Limb (tissue), 2 donors: ENCODE results near the gene MCF2L2.
"Not testable (repeated sequence)": the region's sequence is repeated elsewhere in the genome, so short reads cannot be mapped to it uniquely, and the experiment has no call there.

Source experiments
- DNase-seq, 2 donors: peaks; one replicate each; pipeline ENCODE4 v3.0.0-alpha.2; 2016; ENCODE audit errors: extremely low spot score in 2 of 2

The MCF2L2 gene

DNA sequence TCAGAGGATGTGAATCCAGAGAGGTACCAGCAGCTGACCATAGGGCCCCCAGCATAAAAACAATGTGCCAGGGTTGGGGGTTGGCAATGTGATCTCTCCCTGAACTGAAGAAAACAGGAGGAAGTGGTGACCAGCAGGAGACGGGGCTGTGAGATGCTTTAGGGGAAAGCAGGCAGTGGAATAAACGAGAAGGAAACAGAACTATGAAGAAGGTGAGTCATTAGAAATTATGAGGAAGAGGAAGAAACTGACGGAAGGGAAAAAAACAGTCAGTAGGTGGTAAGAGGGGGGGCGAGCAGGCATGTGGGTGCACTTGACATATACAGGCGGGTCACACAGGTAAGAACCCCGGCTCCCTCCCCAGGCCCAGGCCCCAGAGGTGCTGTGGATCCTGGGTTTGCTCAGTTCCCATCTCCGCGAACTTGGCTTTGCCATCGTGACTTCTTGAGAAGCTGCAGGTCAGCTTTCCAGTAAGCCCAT lies 217.5 kb downstream of the MCF2L2 start:
- no peak for DNase-seq

DNA sequence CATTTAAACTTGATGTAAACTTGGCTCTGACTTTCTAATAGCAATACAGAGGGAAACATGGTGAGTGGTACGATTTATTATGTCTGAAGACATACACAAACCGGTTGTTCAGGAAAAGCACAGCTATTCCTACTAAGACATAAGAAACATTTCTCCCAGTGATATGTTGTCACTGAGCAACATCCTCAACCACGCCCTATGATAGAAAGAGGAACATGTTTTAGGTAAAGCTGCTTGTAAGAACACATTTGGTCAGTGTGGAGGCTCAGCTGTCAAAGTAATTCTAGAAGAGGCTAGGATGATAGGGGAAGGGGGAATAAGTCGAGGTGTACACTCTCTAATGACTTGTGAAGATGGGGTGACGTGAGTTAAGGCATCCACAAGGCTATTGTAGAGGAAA lies 218.1 kb downstream of the MCF2L2 start:
- DNase-seq = no peak

DNA sequence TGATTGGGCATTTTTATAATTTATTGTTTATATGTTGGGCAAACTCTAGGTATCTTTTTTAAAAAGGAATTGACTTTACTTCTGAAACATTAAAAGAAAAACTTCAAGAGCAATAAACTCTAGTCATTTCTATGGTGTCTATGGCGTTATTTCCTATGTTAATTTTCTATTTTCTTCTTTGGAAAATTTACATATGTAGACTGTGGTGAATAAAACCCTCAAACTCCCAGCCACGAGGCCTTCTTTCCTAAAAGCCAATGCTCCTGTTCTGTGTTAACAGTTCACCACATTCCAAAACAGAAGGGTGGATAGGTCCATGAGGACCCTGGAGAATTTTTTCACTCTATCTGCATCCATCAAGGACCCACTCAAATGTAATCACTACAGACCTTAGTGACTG lies 219.6 kb downstream of the MCF2L2 start:
- DNase-seq = no peak

DNA sequence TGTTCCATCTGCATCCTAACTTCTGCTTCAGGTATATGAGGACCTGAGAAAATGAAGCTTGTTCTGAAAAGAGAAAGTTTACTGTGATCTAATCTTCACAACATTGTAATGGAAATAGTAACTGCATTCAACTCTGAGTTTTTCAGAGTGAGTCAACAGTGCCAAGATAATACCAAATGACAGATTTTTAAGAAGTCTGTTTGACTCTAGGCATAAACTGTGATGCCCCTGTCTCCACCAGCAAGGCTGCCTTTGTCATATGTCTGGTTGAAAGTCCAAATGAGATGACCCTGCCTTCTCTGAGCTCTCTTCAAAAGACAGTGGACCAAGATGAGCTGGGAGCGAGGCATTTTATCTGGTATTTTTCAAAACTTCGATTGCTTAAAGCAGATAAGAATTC lies 220.2 kb downstream of the MCF2L2 start:
- DNase-seq = no peak

GRCh38 chr3:183203670-183204069 lies 224.7 kb downstream of the MCF2L2 start:
- DNase-seq = no peak

DNA sequence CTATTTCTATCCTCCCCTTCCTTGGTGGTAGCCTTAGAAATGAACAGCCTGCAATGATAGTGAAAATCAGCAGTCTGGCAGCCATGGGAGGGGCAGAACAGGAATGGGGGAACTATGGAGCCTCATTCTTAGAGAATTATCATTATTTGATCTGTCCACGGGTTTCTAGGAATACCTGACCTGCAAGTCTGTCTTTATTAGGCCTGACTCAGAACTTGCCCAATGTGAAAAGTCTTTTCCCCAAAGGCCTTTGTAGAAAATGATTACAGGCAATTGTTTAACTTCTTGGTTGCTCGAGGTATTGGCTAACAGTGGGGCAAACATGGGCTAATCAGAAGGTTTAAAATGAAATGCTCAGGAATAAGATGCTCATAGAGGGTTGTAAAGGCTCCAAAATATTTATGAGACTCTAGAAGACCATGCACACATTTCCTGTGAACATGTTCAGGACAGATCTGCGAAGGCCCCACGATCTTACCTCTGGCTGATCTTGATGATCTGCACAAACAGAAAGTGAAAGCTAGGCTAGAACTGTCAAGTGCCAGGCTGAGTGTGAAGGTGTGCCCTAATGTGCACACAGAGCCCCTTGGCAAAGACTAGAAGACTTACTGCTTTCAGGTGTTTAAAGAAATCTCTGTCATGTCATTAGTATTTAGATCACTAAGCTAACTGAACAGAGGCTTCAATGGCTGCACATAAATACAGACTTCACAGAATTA lies 226.3 kb downstream of the MCF2L2 start:
- no peak for DNase-seq

DNA sequence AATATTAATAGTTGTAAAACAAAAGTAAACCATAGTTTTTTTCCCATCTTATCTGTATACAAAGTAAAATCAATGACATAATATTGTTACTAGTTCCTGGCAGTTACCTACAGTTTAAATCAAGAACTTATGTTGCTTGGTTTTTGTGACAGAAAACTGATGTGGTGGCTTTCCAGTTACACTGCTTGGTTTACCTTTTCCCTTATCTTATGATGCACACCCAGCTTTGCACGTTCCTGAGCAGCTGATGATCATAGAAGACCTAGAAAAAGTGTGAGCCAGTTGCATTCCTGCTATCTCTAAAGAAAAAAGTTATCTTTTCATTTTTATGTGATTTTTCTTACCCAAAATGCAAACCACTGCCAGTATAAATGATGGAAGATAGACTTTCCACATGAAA lies 229.5 kb downstream of the MCF2L2 start:
- DNase-seq = no peak

DNA sequence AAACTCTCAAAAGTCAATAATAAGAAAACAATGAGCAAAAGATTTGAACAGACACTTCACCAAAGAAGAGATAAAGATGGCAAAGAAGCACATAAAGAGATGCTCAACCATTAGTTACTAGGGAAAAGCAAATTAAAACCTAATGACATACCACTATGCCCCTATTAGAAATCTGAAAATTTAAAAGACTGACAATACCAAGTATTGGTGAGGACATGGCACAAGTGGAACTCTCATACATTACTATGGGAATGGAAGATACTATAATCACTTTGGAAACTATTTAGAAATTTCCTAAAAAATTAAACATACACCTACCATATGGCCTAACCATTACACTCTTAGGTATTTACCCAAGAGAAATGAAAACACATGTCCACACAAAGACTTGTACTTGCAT lies 230.7 kb downstream of the MCF2L2 start:
- DNase-seq = no peak

- no peak for DNase-seq
These were observed 233.2 kb downstream of the MCF2L2 start for GRCh38 chr3:183195266-183195665.

GRCh38 chr3:183193762-183194689 lies 234.4 kb downstream of the MCF2L2 start:
- DNase-seq = no peak

DNA sequence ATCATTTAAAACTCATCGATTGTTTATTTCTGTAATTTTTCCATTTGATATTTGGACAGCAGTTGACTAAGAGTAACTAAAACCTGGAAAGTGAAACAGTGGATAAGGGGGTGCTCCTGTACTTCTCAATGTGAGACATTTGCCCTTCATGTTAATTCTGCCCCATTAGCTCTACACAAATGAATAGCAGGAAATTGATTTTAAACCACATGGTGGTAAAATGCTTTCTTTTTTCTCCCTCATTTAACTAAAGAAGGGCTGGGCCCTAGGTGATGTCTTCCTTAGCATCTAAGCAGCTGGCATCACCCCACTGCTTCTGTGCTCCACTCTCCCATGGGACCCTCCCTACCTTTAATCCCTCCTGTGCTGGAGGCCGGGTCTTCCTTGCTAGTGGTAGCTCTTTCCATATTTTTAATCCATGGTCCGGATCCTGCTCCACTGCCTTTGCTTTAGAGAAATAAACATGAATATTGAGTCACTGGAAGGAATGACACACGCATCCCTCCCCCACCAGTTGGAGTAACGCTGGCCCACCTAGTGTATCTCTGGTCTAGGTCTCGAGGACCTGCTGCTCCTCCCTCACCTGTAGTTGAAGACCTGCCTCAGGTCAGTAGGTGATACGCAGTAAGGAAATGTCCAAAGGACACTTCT lies 235.6 kb downstream of the MCF2L2 start:
- DNase-seq = no peak

DNA sequence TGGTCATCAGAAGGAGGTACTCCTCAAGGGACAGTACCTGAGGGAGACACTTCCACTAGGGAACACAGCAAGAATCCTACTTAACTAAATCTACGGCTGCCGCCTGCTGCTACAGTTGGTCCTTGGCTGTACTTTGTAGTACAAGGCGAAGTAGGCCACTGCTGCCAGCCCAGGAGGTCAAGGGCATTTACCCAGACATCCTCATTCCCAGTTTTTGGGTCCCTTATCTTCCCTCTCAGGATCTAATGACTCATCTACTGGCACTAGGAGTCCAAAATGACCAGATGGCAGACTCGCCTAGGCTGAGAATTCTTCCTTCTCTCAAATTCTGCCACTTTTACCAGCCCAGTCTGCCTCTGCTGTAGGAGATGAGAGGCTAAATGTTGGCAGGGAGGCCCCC lies 238.8 kb downstream of the MCF2L2 start:
- no peak for DNase-seq

- DNase-seq = no peak
These were observed 239.4 kb downstream of the MCF2L2 start for GRCh38 chr3:183188895-183189462.

- no peak for DNase-seq
These were observed 242.7 kb downstream of the MCF2L2 start for GRCh38 chr3:183185696-183186095.

DNA sequence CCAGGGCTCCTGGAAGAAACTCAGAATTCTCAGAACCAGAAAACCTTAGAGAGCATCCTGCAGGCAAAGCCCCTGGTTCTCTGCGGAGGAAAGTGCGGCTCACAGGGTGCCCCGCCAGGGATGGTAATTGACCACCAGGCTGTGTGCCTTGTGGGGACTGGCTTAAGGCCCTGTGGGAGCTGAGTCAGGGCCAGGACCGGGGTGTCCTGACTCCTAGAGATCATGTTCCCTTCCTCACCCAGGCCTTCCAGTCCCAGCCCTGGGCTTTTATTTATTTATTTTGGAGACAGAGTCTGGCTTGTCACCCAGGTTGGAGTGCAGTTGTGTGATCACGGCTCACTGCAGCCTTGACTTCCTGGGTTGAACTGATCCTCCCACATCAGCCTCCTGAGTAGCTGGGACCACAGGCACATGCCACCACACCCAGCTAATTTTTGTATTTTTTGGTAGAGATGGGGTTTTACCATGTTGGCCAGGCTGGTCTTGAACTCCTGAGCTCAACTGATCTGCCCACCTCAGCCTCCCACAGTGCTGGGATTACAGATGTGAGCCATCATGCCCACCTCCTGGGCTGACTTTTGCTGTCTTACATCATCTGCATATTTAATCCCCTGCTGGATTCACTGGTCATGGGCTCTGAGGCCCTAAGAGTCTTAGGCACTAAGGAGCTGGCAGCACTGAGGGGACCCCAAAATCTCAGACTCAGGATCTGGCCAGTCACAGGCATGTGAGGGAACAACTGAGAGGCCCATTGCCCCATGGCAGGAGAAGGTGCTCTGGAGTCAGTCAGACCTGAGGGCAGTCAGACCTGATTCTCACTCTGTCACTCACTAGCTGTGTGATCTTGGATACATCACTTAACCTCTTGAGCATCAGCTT lies 245.4 kb downstream of the MCF2L2 start:
- no peak for DNase-seq

- DNase-seq = no peak
These were observed 246.3 kb downstream of the MCF2L2 start for GRCh38 chr3:183182073-183182472.

GRCh38 chr3:183181606-183182005 lies 246.8 kb downstream of the MCF2L2 start:
- DNase-seq = no peak

DNA sequence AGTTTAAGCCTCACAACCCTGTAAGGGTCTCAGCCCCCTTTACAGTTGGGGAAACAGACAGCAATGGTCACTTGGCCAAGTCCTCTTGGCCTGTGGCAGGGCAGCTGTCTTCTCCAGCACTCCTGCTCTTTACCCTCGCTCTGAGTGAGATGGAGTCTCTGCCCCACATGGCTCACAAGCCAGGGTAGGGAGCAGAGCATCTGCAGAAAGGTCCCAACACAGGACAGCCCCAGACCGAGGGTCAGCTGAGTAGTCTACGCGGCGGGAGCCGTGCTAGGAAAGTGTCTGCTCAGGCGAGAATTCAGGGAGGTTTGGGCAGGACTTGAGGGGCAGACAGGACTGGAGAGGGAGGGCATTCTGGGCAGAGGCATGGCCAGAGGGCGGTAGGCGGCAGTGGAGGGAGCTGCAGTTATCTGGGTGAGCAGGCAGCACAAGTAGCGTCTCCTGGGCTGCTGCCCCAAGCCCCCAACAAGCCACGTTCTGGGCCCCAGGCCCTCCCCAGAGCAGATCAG lies 247.6 kb downstream of the MCF2L2 start:
- DNase-seq = no peak

GRCh38 chr3:183180110-183180783 lies 248.2 kb downstream of the MCF2L2 start:
- DNase-seq = peak in 1 of 2 donors; percentile 58

DNA sequence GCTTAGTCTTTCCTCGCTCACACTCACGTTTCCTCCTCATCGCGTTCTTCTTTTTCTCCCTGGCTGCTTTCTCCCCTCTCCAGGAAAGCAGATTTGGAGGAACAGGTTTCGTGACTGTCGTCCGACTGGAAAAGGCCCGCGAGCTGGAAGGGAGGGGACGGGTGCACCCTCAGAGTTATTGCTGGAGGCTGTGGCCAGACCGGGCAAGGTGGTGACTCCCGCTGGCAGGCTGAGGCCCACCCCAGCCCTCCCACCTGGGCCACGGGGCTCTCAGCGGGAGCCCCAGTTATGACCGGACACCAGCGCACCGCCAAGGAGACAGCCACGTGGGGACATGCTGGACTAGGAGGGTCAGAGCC lies 248.9 kb downstream of the MCF2L2 start:
- DNase-seq = not testable (repeated sequence)
